A673 (cell line): ENCODE data around the gene ADAM19. TPM values are rescaled to one million over a fixed set of nuclear protein-coding genes. Genes with fewer than 3 reads are reported as not detected.

Source experiments
- BruUV-seq: library from RNA; stranded (reverse); fragments of 400-500 nt; replicated peaks from 2 replicates; lab custom pipeline; 2021; lab: Mats Ljungman, UMichigan
- CTCF ChIA-PET: fragments of 300-600 bp; sonication (Branson Sonifier 250); formaldehyde crosslinking; loops from one replicate; lab custom pipeline; 2022; ENCODE audit warnings: antibody characterized with exemption; lab: Charles Lee
- POLR2A ChIA-PET: fragments of 300-600 bp; sonication (Branson Sonifier 250); formaldehyde crosslinking; loops from one replicate; lab custom pipeline; 2022; ENCODE audit warnings: antibody characterized with exemption; ENCODE audit not compliant: low non-redundant PET; lab: Charles Lee
- DNase-seq: peaks from one replicate; pipeline ENCODE4 v3.0.0-alpha.2; 2015; ENCODE audit warnings: low spot score
- H3K27ac ChIP-seq: fragments of 200-600 bp; sonication (generic); 2 replicates; pipeline ENCODE4 v1.5.1; 2016; ENCODE audit warnings: mixed run types, low read depth, mild to moderate bottlenecking, mixed read lengths, antibody characterized with exemption, low read length; ENCODE audit not compliant: poor library complexity, severe bottlenecking
- H3K27me3 ChIP-seq: fragments of 200-600 bp; sonication (generic); replicated peaks from 2 replicates; pipeline ENCODE4 v1.6.1; 2017; ENCODE audit warnings: mixed run types, low read depth, mild to moderate bottlenecking, mixed read lengths, antibody characterized with exemption, low read length; ENCODE audit not compliant: insufficient read depth, poor library complexity
- H3K36me3 ChIP-seq: fragments of 200-600 bp; sonication (generic); 2 replicates; pipeline ENCODE4 v1.6.1; 2016; ENCODE audit warnings: mixed run types, mild to moderate bottlenecking, mixed read lengths, antibody characterized with exemption, low read length; ENCODE audit not compliant: insufficient read depth, poor library complexity, severe bottlenecking
- H3K4me1 ChIP-seq: fragments of 200-600 bp; sonication (generic); 2 replicates; pipeline ENCODE4 v1.6.1; 2017; ENCODE audit warnings: mixed run types, mild to moderate bottlenecking, mixed read lengths, antibody characterized with exemption, low read length; ENCODE audit not compliant: insufficient read depth, poor library complexity, severe bottlenecking
- H3K4me3 ChIP-seq: fragments of 200-600 bp; sonication (generic); 2 replicates; pipeline ENCODE4 v1.5.1; 2016; ENCODE audit warnings: low read depth, mixed run types, mild to moderate bottlenecking, mixed read lengths, low read length; ENCODE audit not compliant: poor library complexity, severe bottlenecking
- H3K9me3 ChIP-seq: fragments of 200-600 bp; sonication (generic); 2 replicates; pipeline ENCODE4 v1.6.1; 2016; ENCODE audit warnings: mixed run types, low read depth, mild to moderate bottlenecking, mixed read lengths, antibody characterized with exemption, low read length; ENCODE audit not compliant: poor library complexity, severe bottlenecking
- EZH2 ChIP-seq: fragments of 200-600 bp; sonication (generic); IDR thresholded peaks from 2 replicates; pipeline ENCODE4 v1.6.1; 2017; ENCODE audit warnings: borderline replicate concordance, low read depth, mild to moderate bottlenecking, mixed read lengths, antibody characterized with exemption, low read length; ENCODE audit not compliant: poor library complexity, severe bottlenecking
- intact Hi-C: fragments of 100-400 bp; cut with micrococcal nuclease; formaldehyde crosslinking; loops from one replicate; pipeline ENCODE4 v1.10.0; 2022; ENCODE audit not compliant: unreplicated experiment
- total RNA-seq: library from RNA; stranded (reverse); gene quantifications from 2 replicates; pipeline ENCODE4 v1.2.3, GENCODE V29; 2021
- TF ChIP-seq, protein P1 (sequence below): fragments of 300-800, 200-600 bp; sonication (generic); conservative IDR thresholded peaks from 2 replicates; pipeline ENCODE4 v1.5.1; 2017; ENCODE audit warnings: low read depth, mild to moderate bottlenecking, antibody characterized with exemption, low read length, moderate library complexity, mixed read lengths

ADAM19 gene
- total RNA-seq, 1 experiment from 2014 or later, result 1.7 TPM

DNA sequence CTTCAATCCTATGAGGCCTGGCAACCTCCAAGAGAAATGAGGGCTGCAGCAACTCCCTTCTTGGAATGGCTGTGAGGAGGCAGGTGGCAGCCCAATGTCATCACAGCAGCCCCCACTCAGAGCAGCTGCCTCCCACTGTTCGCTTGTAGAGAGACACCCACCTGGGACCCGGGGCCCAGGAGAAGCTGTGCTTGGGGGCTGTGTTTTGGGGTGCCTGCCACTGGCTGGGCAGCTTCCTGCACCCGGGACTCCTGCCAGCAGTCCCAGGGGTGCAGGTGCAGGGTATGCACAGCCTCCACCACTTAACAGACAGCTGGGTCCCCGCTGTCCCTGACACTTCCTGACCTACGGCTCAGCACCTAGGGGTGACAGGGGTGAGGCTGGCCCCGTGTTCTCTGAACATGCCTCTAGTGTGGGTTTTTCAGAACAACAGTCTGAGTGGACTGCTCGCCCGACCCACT, 89.3 kb downstream of the ADAM19 start:
- Histone ChIP-seq H3K36me3 (no peaks in the 10 kb centered on the region), H3K4me3 (no peak overlapping the region)
- POLR2A ChIA-PET, result no interaction called here

DNA sequence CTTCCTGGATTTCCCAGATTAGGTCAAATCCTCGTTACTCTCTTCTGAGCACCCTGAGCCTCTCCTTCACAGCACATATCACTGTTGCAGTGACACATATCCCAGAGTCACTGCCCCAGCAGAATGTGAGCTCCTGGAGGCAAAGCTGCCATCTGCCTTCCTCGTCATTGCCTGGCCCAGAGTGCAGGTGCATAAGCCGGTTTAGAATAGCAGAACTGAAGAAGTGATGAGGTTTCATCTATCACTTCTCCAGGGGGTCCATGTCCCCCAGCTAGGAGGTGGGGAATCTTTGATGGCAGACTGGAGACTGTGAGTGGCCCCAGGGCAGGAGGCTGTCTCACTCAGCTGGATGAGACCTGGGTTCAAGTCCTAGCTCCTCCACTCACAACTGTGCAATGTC, 89.8 kb downstream of the ADAM19 start:
- ChIA-PET POLR2A (no interaction called here), CTCF (no interaction called here)
- no peak for DNase-seq
- intact Hi-C loops, result no loop called here
- H3K36me3 ChIP-seq, result no peaks in the 10 kb centered on the region
- H3K27ac ChIP-seq, result no peak overlapping the region
- H3K27me3 ChIP-seq, result no peaks in the 10 kb centered on the region
- H3K4me1 ChIP-seq, result no peaks in the 10 kb centered on the region
- no peaks in the 10 kb centered on the region for H3K9me3 ChIP-seq
- H3K4me3 ChIP-seq, result no peak overlapping the region
- BruUV-seq, result no TSS peak
- TF ChIP-seq, protein P1, sequence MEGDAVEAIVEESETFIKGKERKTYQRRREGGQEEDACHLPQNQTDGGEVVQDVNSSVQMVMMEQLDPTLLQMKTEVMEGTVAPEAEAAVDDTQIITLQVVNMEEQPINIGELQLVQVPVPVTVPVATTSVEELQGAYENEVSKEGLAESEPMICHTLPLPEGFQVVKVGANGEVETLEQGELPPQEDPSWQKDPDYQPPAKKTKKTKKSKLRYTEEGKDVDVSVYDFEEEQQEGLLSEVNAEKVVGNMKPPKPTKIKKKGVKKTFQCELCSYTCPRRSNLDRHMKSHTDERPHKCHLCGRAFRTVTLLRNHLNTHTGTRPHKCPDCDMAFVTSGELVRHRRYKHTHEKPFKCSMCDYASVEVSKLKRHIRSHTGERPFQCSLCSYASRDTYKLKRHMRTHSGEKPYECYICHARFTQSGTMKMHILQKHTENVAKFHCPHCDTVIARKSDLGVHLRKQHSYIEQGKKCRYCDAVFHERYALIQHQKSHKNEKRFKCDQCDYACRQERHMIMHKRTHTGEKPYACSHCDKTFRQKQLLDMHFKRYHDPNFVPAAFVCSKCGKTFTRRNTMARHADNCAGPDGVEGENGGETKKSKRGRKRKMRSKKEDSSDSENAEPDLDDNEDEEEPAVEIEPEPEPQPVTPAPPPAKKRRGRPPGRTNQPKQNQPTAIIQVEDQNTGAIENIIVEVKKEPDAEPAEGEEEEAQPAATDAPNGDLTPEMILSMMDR, result no peak
- no peak for TF ChIP-seq EZH2

More for the DNA sequence above, 89.3 kb downstream of the ADAM19 start:
- CTCF ChIA-PET, result no interaction called here
- no peaks in the 10 kb centered on the region for H3K4me1 ChIP-seq
- TF ChIP-seq, protein P1, result no peak
- no peak for TF ChIP-seq EZH2
- no peaks in the 10 kb centered on the region for H3K27me3 ChIP-seq
- no TSS peak for BruUV-seq
- no peaks in the 10 kb centered on the region for H3K9me3 ChIP-seq
- no peak for DNase-seq
- no peak overlapping the region for H3K27ac ChIP-seq
- intact Hi-C loops, result no loop called here

DNA sequence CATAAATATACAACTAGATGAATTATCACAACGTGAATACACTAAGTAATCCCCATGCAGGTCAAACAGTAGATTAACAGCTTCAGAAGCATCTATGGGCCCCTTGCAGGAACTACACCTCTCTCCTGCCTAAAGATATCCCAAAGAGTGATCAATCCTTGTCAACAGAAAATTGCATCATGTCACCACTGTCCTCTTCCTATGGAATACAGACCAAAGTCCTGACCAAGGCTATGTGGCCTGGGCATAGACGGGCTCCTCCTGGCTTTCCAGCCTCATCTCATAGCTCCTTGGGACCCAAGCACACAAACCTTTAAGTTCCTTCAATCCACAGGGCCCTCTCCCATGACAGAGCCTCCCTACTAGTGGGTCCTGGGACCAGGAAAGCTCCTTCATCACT, 90.2 kb downstream of the ADAM19 start:
- TF ChIP-seq, protein P1, result no peak
- TF ChIP-seq EZH2, result no peak
- Histone ChIP-seq H3K27ac (no peak overlapping the region), H3K4me1 (no peaks in the 10 kb centered on the region), H3K27me3 (no peaks in the 10 kb centered on the region), H3K36me3 (no peaks in the 10 kb centered on the region), H3K4me3 (no peak overlapping the region), H3K9me3 (no peaks in the 10 kb centered on the region)
- BruUV-seq, result no TSS peak
- DNase-seq, result no peak
- ChIA-PET POLR2A (no interaction called here), CTCF (no interaction called here)
- intact Hi-C loops, result no loop called here
